Esophagus muscularis mucosa (tissue), 4 donors: Measurements from ENCODE around the gene COPA. TPM values are rescaled to one million over a fixed set of nuclear protein-coding genes. Genes with fewer than 3 reads are reported as not detected.

ENCODE experiments used
- DNase-seq: peaks from one replicate; pipeline ENCODE4 v3.0.0-alpha.2; 2017; ENCODE audit errors: extremely low spot score
- H3K27ac ChIP-seq, 4 donors: fragments of 200-600 bp; sonication (generic); replicated peaks in 1 of 4; 1 replicate in 3 of 4; 2 replicates in 1 of 4; pipeline ENCODE4 v1.5.1; 2016 to 2019; ENCODE audit warnings: mild to moderate bottlenecking in 1 of 4
- H3K27me3 ChIP-seq, 4 donors: fragments of 200-600 bp; sonication (generic); one replicate each; pipeline versions ENCODE4 v1.5.1 to v1.6.0; 2016 to 2019
- H3K36me3 ChIP-seq, 4 donors: fragments of 200-600 bp; sonication (generic); one replicate each; pipeline ENCODE4 v1.5.1; 2016 to 2019
- H3K4me1 ChIP-seq, 4 donors: fragments of 200-600 bp; sonication (generic); one replicate each; pipeline ENCODE4 v1.5.1; 2016 to 2019
- H3K4me3 ChIP-seq, 4 donors: fragments of 200-600 bp; sonication (generic); 1 replicate in 2 of 4; 2 replicates in 2 of 4; pipeline ENCODE4 v1.5.1; 2016 to 2019; ENCODE audit warnings: mild to moderate bottlenecking in 4 of 4, moderate library complexity in 1 of 4
- H3K9me3 ChIP-seq, 4 donors: fragments of 200-600 bp; sonication (generic); 1 replicate in 3 of 4; 2 replicates in 1 of 4; pipeline ENCODE4 v1.5.1; 2016 to 2019
- CTCF ChIP-seq, 3 experiments: fragments of 200-600 bp in 2 of 3; fragments of 450-650 bp in 1 of 3; sonication (generic) in 2 of 3; IDR thresholded peaks; one replicate each; pipeline ENCODE4 v1.5.1; 2017 to 2019; ENCODE audit warnings: antibody characterized with exemption in 3 of 3, mild to moderate bottlenecking in 2 of 3, moderate library complexity in 1 of 3
- EP300 ChIP-seq: sonication (generic); formaldehyde crosslinking; IDR thresholded peaks from one replicate; pipeline ENCODE4 v1.6.1; 2017; ENCODE audit warnings: antibody characterized with exemption
- POLR2A ChIP-seq: fragments of 450-650 bp; IDR thresholded peaks from one replicate; pipeline ENCODE4 v1.6.1; 2017; ENCODE audit warnings: antibody characterized with exemption, moderate library complexity, mild to moderate bottlenecking, low read depth
- POLR2AphosphoS5 ChIP-seq, 2 donors: sonication (generic); formaldehyde crosslinking; IDR thresholded peaks; one replicate each; pipeline ENCODE4 v1.6.1; 2017; ENCODE audit warnings: antibody characterized with exemption in 2 of 2
- WGBS: methylation state at CpG from one replicate; pipeline ENCODE4 v1.1.5; 2018; 5-methylcytosine and 5-hydroxymethylcytosine counted together
- intact Hi-C: fragments of 100-400 bp; cut with DNase I; formaldehyde crosslinking; loops from one replicate; pipeline ENCODE4 v1.15.1; 2023
- total RNA-seq, 4 donors: library from RNA; depleted of rRNA; stranded (reverse); fragments of >200 nt; gene quantifications; one replicate each; pipeline versions ENCODE4 v1.1.0 to v1.2.1, GENCODE V29; 2016

The COPA gene
- total RNA-seq, 4 donors from 2014 or later: 108 to 125 (median 116) TPM

DNA sequence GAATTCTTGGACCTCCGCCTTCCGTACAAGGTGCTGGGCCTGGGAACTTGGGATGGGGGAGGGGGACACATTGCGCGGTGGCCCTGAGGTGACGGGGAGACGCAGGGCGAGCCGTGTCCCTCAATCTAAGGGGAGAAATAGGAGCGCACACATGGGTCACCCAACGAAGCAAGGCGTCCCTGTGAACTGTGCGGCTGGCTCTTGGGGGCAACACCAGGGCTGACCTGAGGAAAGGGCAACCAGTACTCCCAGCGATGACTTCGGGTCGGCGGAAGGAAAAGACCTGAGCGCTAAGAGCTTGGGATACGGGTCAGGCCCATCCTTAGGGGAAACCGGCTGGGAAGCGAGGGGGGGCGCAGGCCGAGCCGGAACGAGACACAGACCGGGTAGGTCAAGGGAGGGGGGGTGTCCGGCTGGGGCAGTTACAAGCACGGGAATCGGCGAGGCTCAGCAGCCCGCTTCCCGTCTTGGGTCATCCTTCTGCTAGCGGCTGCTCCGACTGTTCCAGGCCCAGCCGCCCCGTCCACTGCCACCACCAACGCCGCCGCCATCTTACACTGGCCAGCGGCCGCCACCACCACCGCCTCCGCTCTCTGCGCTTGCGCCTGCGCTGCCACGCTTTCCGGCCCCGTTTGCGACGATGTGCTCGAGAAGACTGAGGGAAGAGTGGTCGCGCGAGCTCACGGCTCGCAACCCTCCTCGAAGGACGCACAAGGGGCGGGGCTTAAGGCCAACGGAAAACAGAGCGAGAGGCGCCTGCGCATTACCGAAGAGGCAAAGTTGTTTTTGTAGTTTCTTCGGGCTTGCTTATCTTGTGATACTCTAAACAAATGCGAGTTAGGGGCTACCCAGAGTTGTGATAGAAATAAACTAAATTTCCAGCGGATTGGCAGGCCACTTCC is 80.9 kb downstream of the COPA start, which contains the start of gene DCAF8:
Gene DCAF8, minus strand, starts transcription at position 657 of the 902 bp plus-strand sequence. CDS start 18,541 bp downstream, outside the sequence.
- TF ChIP-seq CTCF (IDR thresholded peaks at IDR 0.05): peak in 1 of 3 experiments; percentile 33
- peak; percentile 98 to 100 for TF ChIP-seq POLR2AphosphoS5 (IDR thresholded peaks at IDR 0.05)
- peak; percentile 94 for TF ChIP-seq POLR2A
- TF ChIP-seq EP300: no peak
- H3K9me3 ChIP-seq: no peaks in the 10 kb centered on the region
- WGBS: 0% methylated on average over 20 of the region's 67 CpGs
- H3K4me3 ChIP-seq: peak within 1 kb of the TSS; percentile 81 to 99 (median 86)
- H3K27ac ChIP-seq: peak within 1 kb of the TSS; percentile 96 to 99 (median 98)
- no peaks in the 10 kb centered on the region for H3K27me3 ChIP-seq
- H3K36me3 ChIP-seq: no peaks in the 10 kb centered on the region
- peaks cover 29 to 48% (median 47%) of the 10 kb centered on the region in 4 donors for H3K4me1 ChIP-seq
- intact Hi-C loops: no loop called here
- DNase-seq: peak; percentile 99

GRCh38 chr1:160261556-160261892 is 81.5 kb downstream of the COPA start:
- intact Hi-C loops: no loop called here
- H3K36me3 ChIP-seq: no peaks in the 10 kb centered on the region
- WGBS: 1% methylated on average over 8 of the region's 8 CpGs
- H3K4me1 ChIP-seq: peaks cover 34 to 54% (median 54%) of the 10 kb centered on the region in 4 donors
- no peak for TF ChIP-seq POLR2A
- no peak for TF ChIP-seq POLR2AphosphoS5 (IDR thresholded peaks at IDR 0.05)
- TF ChIP-seq EP300: no peak
- TF ChIP-seq CTCF (IDR thresholded peaks at IDR 0.05): no peak
- H3K27ac ChIP-seq: peak overlapping the region; percentile 96 to 99 (median 98)
- no peaks in the 10 kb centered on the region for H3K27me3 ChIP-seq
- no peaks in the 10 kb centered on the region for H3K9me3 ChIP-seq
- DNase-seq: no peak
- peak overlapping the region; percentile 81 to 99 (median 86) for H3K4me3 ChIP-seq

GRCh38 chr1:160260406-160261382 is 82.4 kb downstream of the COPA start:
- intact Hi-C loops: no loop called here
- H3K27ac ChIP-seq: peak overlapping the region; percentile 96 to 99 (median 98)

More at GRCh38 chr1:160260406-160261382, 82.4 kb downstream of the COPA start:
- Histone ChIP-seq H3K27me3 (no peaks in the 10 kb centered on the region), H3K4me1 (peaks cover 41 to 62% (median 62%) of the 10 kb centered on the region in 4 donors), H3K9me3 (no peaks in the 10 kb centered on the region), H3K4me3 (peak overlapping the region; percentile 81 to 99 (median 86)), H3K36me3 (no peaks in the 10 kb centered on the region)
- no peak for DNase-seq
- 29% methylated on average over 6 of the region's 6 CpGs for WGBS
- TF ChIP-seq EP300: no peak
- no peak for TF ChIP-seq POLR2AphosphoS5 (IDR thresholded peaks at IDR 0.05)
- no peak for TF ChIP-seq POLR2A
- no peak for TF ChIP-seq CTCF (IDR thresholded peaks at IDR 0.05)
